HEK293 (cell line): ENCODE results near the gene ATP12A.

ENCODE experiments used
- CTCF ChIA-PET: fragments of 350-600 bp; formaldehyde crosslinking; extraction: SDS; loops from one replicate; lab custom pipeline; 2021; ENCODE audit warnings: antibody characterized with exemption; lab: Yijun Ruan, JAX
- POLR2A ChIA-PET: fragments of 300-600 bp; formaldehyde crosslinking; extraction: SDS; loops from one replicate; lab custom pipeline; 2020; ENCODE audit warnings: antibody characterized with exemption, inconsistent platforms; lab: Yijun Ruan, JAX
- H3K27ac ChIP-seq: fragments of 200-500 bp; sonication (Bioruptor generic); 2 replicates; pipeline ENCODE4 v1.5.1; 2014; ENCODE audit warnings: low read depth, low read length, control low read depth, inconsistent platforms; ENCODE audit errors: extremely low read depth
- H3K36me3 ChIP-seq, 2 experiments: fragments of 200-500 bp in 1 of 2; sonication (Bioruptor generic) in 1 of 2; 1 replicate in 1 of 2; 2 replicates in 1 of 2; pipeline ENCODE4 v1.5.1; 2014 to 2017; ENCODE audit warnings: inconsistent platforms in 2 of 2, low read length in 2 of 2; ENCODE audit not compliant: control insufficient read depth in 2 of 2, insufficient read depth in 1 of 2
- H3K4me1 ChIP-seq: fragments of 200-500 bp; sonication (Bioruptor generic); 2 replicates; pipeline ENCODE4 v1.5.1; 2014; ENCODE audit warnings: mild to moderate bottlenecking, low read length, inconsistent platforms; ENCODE audit not compliant: control insufficient read depth, insufficient read depth
- H3K4me3 ChIP-seq: 2 replicates; pipeline ENCODE4 v1.5.1; 2011; ENCODE audit warnings: low read depth, mild to moderate bottlenecking, control low read depth, low read length, moderate library complexity
- H3K9me3 ChIP-seq: fragments of 200-500 bp; sonication (Bioruptor generic); 2 replicates; pipeline ENCODE4 v1.5.1; 2014; ENCODE audit warnings: low read depth, low read length, inconsistent platforms; ENCODE audit not compliant: control insufficient read depth, insufficient read depth
- GFI1B ChIP-seq: fragments of 450-650 bp; formaldehyde crosslinking; IDR thresholded peaks from 2 replicates; pipeline ENCODE4 v1.5.1; 2016; ENCODE audit warnings: missing biosample characterization, missing genetic modification characterization
- RBAK ChIP-seq: fragments of 450-650 bp; formaldehyde crosslinking; IDR thresholded peaks from 2 replicates; pipeline ENCODE4 v1.5.1; 2016; ENCODE audit warnings: missing biosample characterization, missing genetic modification characterization
- ZBTB7A ChIP-seq: fragments of 450-650 bp; formaldehyde crosslinking; IDR thresholded peaks from 2 replicates; pipeline ENCODE4 v1.5.1; 2016; ENCODE audit warnings: low read depth, missing biosample characterization, missing genetic modification characterization
- ZFHX2 ChIP-seq: fragments of 450-650 bp; formaldehyde crosslinking; conservative IDR thresholded peaks from 2 replicates; pipeline ENCODE4 v1.5.1; 2016; ENCODE audit warnings: missing biosample characterization, missing genetic modification characterization
- ZNF2 ChIP-seq: fragments of 450-650 bp; formaldehyde crosslinking; IDR thresholded peaks from 2 replicates; pipeline ENCODE4 v1.5.1; 2016; ENCODE audit warnings: missing biosample characterization, missing genetic modification characterization
- ZNF223 ChIP-seq: fragments of 450-650 bp; formaldehyde crosslinking; IDR thresholded peaks from 2 replicates; pipeline ENCODE4 v1.5.1; 2016; ENCODE audit warnings: missing biosample characterization, missing genetic modification characterization
- ZNF513 ChIP-seq: fragments of 450-650 bp; IDR thresholded peaks from 2 replicates; pipeline ENCODE4 v1.5.1; 2018; ENCODE audit warnings: missing biosample characterization, missing genetic modification characterization
- ZNF518A ChIP-seq: fragments of 450-650 bp; formaldehyde crosslinking; conservative IDR thresholded peaks from 2 replicates; pipeline ENCODE4 v1.5.1; 2016; ENCODE audit warnings: low read depth, missing biosample characterization, missing genetic modification characterization
- ZNF610 ChIP-seq: fragments of 450-650 bp; formaldehyde crosslinking; IDR thresholded peaks from 2 replicates; pipeline ENCODE4 v1.5.1; 2016; ENCODE audit warnings: missing biosample characterization, missing genetic modification characterization, borderline replicate concordance
- ZNF629 ChIP-seq: fragments of 450-650 bp; formaldehyde crosslinking; IDR thresholded peaks from 2 replicates; pipeline ENCODE4 v1.5.1; 2017; ENCODE audit warnings: missing biosample characterization, missing genetic modification characterization
- ZNF654 ChIP-seq: fragments of 450-650 bp; formaldehyde crosslinking; IDR thresholded peaks from 2 replicates; pipeline ENCODE4 v1.5.1; 2016; ENCODE audit warnings: low read depth, missing biosample characterization, missing genetic modification characterization
- ZNF837 ChIP-seq: fragments of 450-650 bp; formaldehyde crosslinking; IDR thresholded peaks from 2 replicates; pipeline ENCODE4 v1.5.1; 2016; ENCODE audit warnings: missing biosample characterization, missing genetic modification characterization
- TF ChIP-seq, protein P1 (sequence below): fragments of 450-650 bp; formaldehyde crosslinking; IDR thresholded peaks from 2 replicates; pipeline ENCODE4 v1.5.1; 2016; ENCODE audit warnings: missing biosample characterization, missing genetic modification characterization
- TF ChIP-seq, protein P2 (sequence below): fragments of 450-650 bp; formaldehyde crosslinking; conservative IDR thresholded peaks from 2 replicates; pipeline ENCODE4 v1.5.1; 2016; ENCODE audit warnings: low read depth, missing biosample characterization, missing genetic modification characterization

The ATP12A gene

GRCh38 chr13:24717217-24717616 lies 37.0 kb downstream of the ATP12A start (continued):
- no peak for TF ChIP-seq ZNF518A
- TF ChIP-seq, protein P1, sequence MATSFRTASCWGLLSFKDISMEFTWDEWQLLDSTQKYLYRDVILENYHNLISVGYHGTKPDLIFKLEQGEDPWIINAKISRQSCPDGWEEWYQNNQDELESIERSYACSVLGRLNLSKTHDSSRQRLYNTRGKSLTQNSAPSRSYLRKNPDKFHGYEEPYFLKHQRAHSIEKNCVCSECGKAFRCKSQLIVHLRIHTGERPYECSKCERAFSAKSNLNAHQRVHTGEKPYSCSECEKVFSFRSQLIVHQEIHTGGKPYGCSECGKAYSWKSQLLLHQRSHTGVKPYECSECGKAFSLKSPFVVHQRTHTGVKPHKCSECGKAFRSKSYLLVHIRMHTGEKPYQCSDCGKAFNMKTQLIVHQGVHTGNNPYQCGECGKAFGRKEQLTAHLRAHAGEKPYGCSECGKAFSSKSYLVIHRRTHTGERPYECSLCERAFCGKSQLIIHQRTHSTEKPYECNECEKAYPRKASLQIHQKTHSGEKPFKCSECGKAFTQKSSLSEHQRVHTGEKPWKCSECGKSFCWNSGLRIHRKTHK (tag by site-specific recombination) = no peak

GRCh38 chr13:24718192-24718965 lies 38.2 kb downstream of the ATP12A start:
- H3K36me3 ChIP-seq = no peaks in the 10 kb centered on the region
- no peaks in the 10 kb centered on the region for H3K9me3 ChIP-seq
- 0 out of 2 replicates have a peak, but pooled peaks cover 3% of the 10 kb centered on the region for H3K4me1 ChIP-seq
- ChIA-PET CTCF (no interaction called here), POLR2A (no interaction called here)
- no peak for TF ChIP-seq ZNF837 (tag by site-specific recombination)
- TF ChIP-seq ZNF610 = no peak
- TF ChIP-seq ZBTB7A = no peak
- TF ChIP-seq RBAK (tag by site-specific recombination) = no peak
- TF ChIP-seq ZNF629 (tag by site-specific recombination) = no peak
- TF ChIP-seq ZNF654 = no peak
- TF ChIP-seq ZNF513 (tag by site-specific recombination) = no peak
- TF ChIP-seq, protein P2, sequence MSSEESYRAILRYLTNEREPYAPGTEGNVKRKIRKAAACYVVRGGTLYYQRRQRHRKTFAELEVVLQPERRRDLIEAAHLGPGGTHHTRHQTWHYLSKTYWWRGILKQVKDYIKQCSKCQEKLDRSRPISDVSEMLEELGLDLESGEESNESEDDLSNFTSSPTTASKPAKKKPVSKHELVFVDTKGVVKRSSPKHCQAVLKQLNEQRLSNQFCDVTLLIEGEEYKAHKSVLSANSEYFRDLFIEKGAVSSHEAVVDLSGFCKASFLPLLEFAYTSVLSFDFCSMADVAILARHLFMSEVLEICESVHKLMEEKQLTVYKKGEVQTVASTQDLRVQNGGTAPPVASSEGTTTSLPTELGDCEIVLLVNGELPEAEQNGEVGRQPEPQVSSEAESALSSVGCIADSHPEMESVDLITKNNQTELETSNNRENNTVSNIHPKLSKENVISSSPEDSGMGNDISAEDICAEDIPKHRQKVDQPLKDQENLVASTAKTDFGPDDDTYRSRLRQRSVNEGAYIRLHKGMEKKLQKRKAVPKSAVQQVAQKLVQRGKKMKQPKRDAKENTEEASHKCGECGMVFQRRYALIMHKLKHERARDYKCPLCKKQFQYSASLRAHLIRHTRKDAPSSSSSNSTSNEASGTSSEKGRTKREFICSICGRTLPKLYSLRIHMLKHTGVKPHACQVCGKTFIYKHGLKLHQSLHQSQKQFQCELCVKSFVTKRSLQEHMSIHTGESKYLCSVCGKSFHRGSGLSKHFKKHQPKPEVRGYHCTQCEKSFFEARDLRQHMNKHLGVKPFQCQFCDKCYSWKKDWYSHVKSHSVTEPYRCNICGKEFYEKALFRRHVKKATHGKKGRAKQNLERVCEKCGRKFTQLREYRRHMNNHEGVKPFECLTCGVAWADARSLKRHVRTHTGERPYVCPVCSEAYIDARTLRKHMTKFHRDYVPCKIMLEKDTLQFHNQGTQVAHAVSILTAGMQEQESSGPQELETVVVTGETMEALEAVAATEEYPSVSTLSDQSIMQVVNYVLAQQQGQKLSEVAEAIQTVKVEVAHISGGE (tag by site-specific recombination) = no peak
- no peak for TF ChIP-seq ZNF223 (tag by site-specific recombination)
- no peak for TF ChIP-seq ZNF2 (tag by site-specific recombination)
- no peak for TF ChIP-seq ZFHX2 (tag by site-specific recombination)
- no peak for TF ChIP-seq GFI1B (tag by site-specific recombination)
- H3K4me3 ChIP-seq = no peak overlapping the region
- no peak overlapping the region for H3K27ac ChIP-seq
